PC-3 (cell line): ENCODE measurements around the gene TMEM119.

Source experiments
- CTCF ChIP-seq: fragments of 300-600 bp; sonication (generic); conservative IDR thresholded peaks from 2 replicates; pipeline ENCODE4 v1.5.1; 2017; ENCODE audit warnings: antibody characterized with exemption, low read depth, mild to moderate bottlenecking, low read length
- EZH2phosphoT487 ChIP-seq: fragments of 300-600 bp; sonication (generic); IDR thresholded peaks from 2 replicates; pipeline ENCODE4 v1.6.1; 2018; ENCODE audit warnings: mild to moderate bottlenecking, antibody characterized with exemption, low read length, borderline replicate concordance

- TF ChIP-seq CTCF (no peak), EZH2phosphoT487 (no peak)
Measured at GRCh38 chr12:108564724-108565123, 33.2 kb downstream of the TMEM119 start.
